Trophoblast cell (in vitro differentiated cells and primary cell): ENCODE results near the gene DCC.

Experiments
- DNase-seq, 2 donors: peaks; one replicate each; pipeline ENCODE4 v3.0.0-alpha.2; 2016
- H2AFZ ChIP-seq: 2 replicates; pipeline ENCODE4 v1.6.1; 2013; ENCODE audit warnings: low read length, moderate library complexity, mild to moderate bottlenecking; ENCODE audit not compliant: insufficient read depth, poor library complexity
- H2AK5ac ChIP-seq: 2 replicates; pipeline ENCODE4 v1.6.1; 2013; ENCODE audit warnings: mild to moderate bottlenecking, low read length
- H2BK120ac ChIP-seq: 2 replicates; pipeline ENCODE4 v1.6.1; 2013; ENCODE audit warnings: low read length, mild to moderate bottlenecking, moderate library complexity; ENCODE audit not compliant: insufficient read depth, poor library complexity
- H2BK12ac ChIP-seq: 2 replicates; pipeline ENCODE4 v1.6.1; 2013; ENCODE audit warnings: mild to moderate bottlenecking, low read length, moderate library complexity
- H2BK5ac ChIP-seq: 2 replicates; pipeline ENCODE4 v1.6.1; 2013; ENCODE audit warnings: low read length, low read depth, moderate library complexity, mild to moderate bottlenecking; ENCODE audit not compliant: poor library complexity
- H3K14ac ChIP-seq: 2 replicates; pipeline ENCODE4 v1.6.1; 2013; ENCODE audit warnings: mild to moderate bottlenecking, low read length
- H3K18ac ChIP-seq: 2 replicates; pipeline ENCODE4 v1.6.1; 2013; ENCODE audit warnings: mild to moderate bottlenecking, low read length
- H3K23ac ChIP-seq: 2 replicates; pipeline ENCODE4 v1.6.1; 2013; ENCODE audit warnings: low read length
- H3K27ac ChIP-seq: 2 replicates; pipeline ENCODE4 v1.5.1; 2013; ENCODE audit warnings: low read depth, mild to moderate bottlenecking, inconsistent platforms, low read length, moderate library complexity
- H3K27me3 ChIP-seq: 2 replicates; pipeline ENCODE4 v1.6.1; 2013; ENCODE audit warnings: inconsistent platforms, mild to moderate bottlenecking, low read length, moderate library complexity; ENCODE audit not compliant: insufficient read depth
- H3K36me3 ChIP-seq, 2 experiments: 1 replicate in 1 of 2; 2 replicates in 1 of 2; pipeline ENCODE4 v1.6.1; 2013; ENCODE audit warnings: low read length in 2 of 2, mild to moderate bottlenecking in 2 of 2, moderate library complexity in 1 of 2; ENCODE audit not compliant: insufficient read depth in 2 of 2, control insufficient read depth in 1 of 2
- H3K4ac ChIP-seq: 2 replicates; pipeline ENCODE4 v1.6.1; 2013; ENCODE audit warnings: low read depth, mild to moderate bottlenecking, low read length, moderate library complexity
- H3K4me1 ChIP-seq, 2 experiments: 1 replicate in 1 of 2; 2 replicates in 1 of 2; pipeline ENCODE4 v1.6.1; 2013; ENCODE audit warnings: low read length in 2 of 2, mild to moderate bottlenecking in 2 of 2, moderate library complexity in 1 of 2; ENCODE audit not compliant: insufficient read depth in 2 of 2, control insufficient read depth in 1 of 2
- H3K4me2 ChIP-seq: 2 replicates; pipeline ENCODE4 v1.6.1; 2013; ENCODE audit warnings: inconsistent platforms, mild to moderate bottlenecking, low read length, moderate library complexity
- H3K4me3 ChIP-seq: 2 replicates; pipeline ENCODE4 v1.5.1; 2013; ENCODE audit warnings: mild to moderate bottlenecking, low read depth, low read length, inconsistent platforms
- H3K79me1 ChIP-seq: one replicate; pipeline ENCODE4 v1.6.1; 2013; ENCODE audit warnings: low read length
- H3K79me2 ChIP-seq: 2 replicates; pipeline ENCODE4 v1.6.1; 2013; ENCODE audit warnings: low read length, mild to moderate bottlenecking; ENCODE audit not compliant: control insufficient read depth, insufficient read depth, poor library complexity
- H3K9ac ChIP-seq: 2 replicates; pipeline ENCODE4 v1.6.1; 2013; ENCODE audit warnings: mild to moderate bottlenecking, low read length
- H3K9me3 ChIP-seq: 2 replicates; pipeline ENCODE4 v1.6.1; 2013; ENCODE audit warnings: low read depth, mild to moderate bottlenecking, control low read depth, inconsistent platforms, low read length; ENCODE audit not compliant: insufficient read depth
- H4K12ac ChIP-seq: 2 replicates; pipeline ENCODE4 v1.6.1; 2013; ENCODE audit warnings: low read depth, mild to moderate bottlenecking, low read length, moderate library complexity
- H4K8ac ChIP-seq: 2 replicates; pipeline ENCODE4 v1.6.1; 2013; ENCODE audit warnings: low read depth, mild to moderate bottlenecking, low read length, moderate library complexity
- H4K91ac ChIP-seq: one replicate; pipeline ENCODE4 v1.6.1; 2013; ENCODE audit warnings: low read depth, mild to moderate bottlenecking, low read length, moderate library complexity
- WGBS: extraction: QIAGEN DNeasy Blood & Tissue Kit; methylation state at CpG from one replicate; pipeline ENCODE4 v1.1.7; 2013; ENCODE audit warnings: missing lambda C conversion rate; ENCODE audit not compliant: insufficient read length, insufficient coverage; ENCODE audit errors: extremely low coverage; 5-methylcytosine and 5-hydroxymethylcytosine counted together

Gene DCC

DNA sequence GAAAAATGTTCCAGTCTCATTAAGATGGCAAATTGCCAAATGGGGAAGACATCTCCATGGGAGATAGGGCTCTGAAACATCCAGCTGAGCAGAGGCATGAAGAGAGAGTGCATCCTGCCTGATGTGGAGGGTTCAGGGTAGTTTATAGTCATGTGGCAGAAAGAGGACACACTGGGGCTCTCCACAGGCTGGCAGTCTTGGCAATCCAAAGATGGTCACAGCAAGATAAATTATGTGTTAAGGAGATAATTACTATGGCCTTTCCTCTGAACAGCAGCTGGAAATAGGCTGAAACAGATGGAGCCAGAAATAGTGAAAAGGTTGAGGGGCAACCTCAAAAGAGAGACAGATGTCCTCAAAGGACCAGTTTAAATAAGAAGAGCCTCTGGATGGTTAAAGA, 97.2 kb downstream of the DCC start:
- Histone ChIP-seq H2BK12ac (no peak overlapping the region), H3K4ac (no peak overlapping the region), H4K91ac (no peak overlapping the region), H3K27ac (no peak overlapping the region), H2BK5ac (no peak overlapping the region), H4K12ac (no peak overlapping the region), H3K18ac (no peak overlapping the region), H2AFZ (no peak overlapping the region), H3K4me1 (no peaks in the 10 kb centered on the region), H3K9ac (no peak overlapping the region), H4K8ac (no peak overlapping the region), H3K14ac (no peak overlapping the region), H2AK5ac (no peak overlapping the region), H2BK120ac (no peak overlapping the region), H3K4me2 (no peak overlapping the region), H3K79me2 (no peaks in the 10 kb centered on the region), H3K36me3 (no peaks in the 10 kb centered on the region), H3K79me1 (no peaks in the 10 kb centered on the region), H3K23ac (no peak overlapping the region), H3K9me3 (no peaks in the 10 kb centered on the region), H3K27me3 (no peaks in the 10 kb centered on the region), H3K4me3 (no peak overlapping the region)
- DNase-seq, result no peak

DNA sequence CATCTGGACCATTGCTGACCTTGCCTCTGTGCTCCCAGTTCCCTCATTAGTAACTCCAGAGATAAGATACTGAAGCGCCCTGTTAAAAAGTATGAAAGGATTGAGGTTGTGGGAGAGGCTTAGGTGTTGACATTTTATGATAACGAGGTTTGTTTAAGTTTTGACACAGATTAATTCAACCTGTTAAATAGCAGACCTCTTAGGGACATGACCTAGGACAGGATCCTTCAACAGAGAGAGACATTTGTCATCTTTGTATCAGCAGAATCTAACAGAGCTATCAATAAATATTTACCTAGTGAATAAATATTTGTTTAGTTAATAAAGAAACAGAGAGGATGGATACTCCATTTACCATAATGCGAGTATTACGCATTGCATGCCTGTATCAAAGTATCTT, 99.5 kb downstream of the DCC start:
- no peak overlapping the region for H2AFZ ChIP-seq
- H3K27ac ChIP-seq, result no peak overlapping the region
- H3K9me3 ChIP-seq, result no peaks in the 10 kb centered on the region
- no peak overlapping the region for H3K23ac ChIP-seq
- no peak overlapping the region for H3K4me3 ChIP-seq
- H3K27me3 ChIP-seq, result no peaks in the 10 kb centered on the region
- no peak overlapping the region for H4K91ac ChIP-seq
- no peak overlapping the region for H2BK5ac ChIP-seq
- H3K79me2 ChIP-seq, result no peaks in the 10 kb centered on the region
- no peak overlapping the region for H3K9ac ChIP-seq
- no peaks in the 10 kb centered on the region for H3K79me1 ChIP-seq
- no peak for DNase-seq
- no peak overlapping the region for H3K18ac ChIP-seq
- no peak overlapping the region for H4K12ac ChIP-seq
- no peak overlapping the region for H3K14ac ChIP-seq
- H2BK12ac ChIP-seq, result no peak overlapping the region
- H3K4me1 ChIP-seq, result no peaks in the 10 kb centered on the region
- no peak overlapping the region for H2BK120ac ChIP-seq
- no CpG with 5 or more reads among the region's 4 CpGs for WGBS
- H3K4ac ChIP-seq, result no peak overlapping the region
- H3K36me3 ChIP-seq, result no peaks in the 10 kb centered on the region
- no peak overlapping the region for H4K8ac ChIP-seq
- no peak overlapping the region for H2AK5ac ChIP-seq
- no peak overlapping the region for H3K4me2 ChIP-seq

- no peaks in the 10 kb centered on the region for H3K9me3 ChIP-seq
- no peak overlapping the region for H3K18ac ChIP-seq
- no peaks in the 10 kb centered on the region for H3K27me3 ChIP-seq
- no peaks in the 10 kb centered on the region for H3K79me2 ChIP-seq
- H3K4me1 ChIP-seq, result no peaks in the 10 kb centered on the region
- no peak overlapping the region for H4K8ac ChIP-seq
- no peak overlapping the region for H3K4ac ChIP-seq
- H2BK12ac ChIP-seq, result no peak overlapping the region
- H3K79me1 ChIP-seq, result no peaks in the 10 kb centered on the region
- no peak overlapping the region for H4K91ac ChIP-seq
- no peak overlapping the region for H3K9ac ChIP-seq
- H2BK120ac ChIP-seq, result no peak overlapping the region
- no peaks in the 10 kb centered on the region for H3K36me3 ChIP-seq
- no peak overlapping the region for H2BK5ac ChIP-seq
- H3K4me3 ChIP-seq, result no peak overlapping the region
- no peak overlapping the region for H3K27ac ChIP-seq
- H2AFZ ChIP-seq, result no peak overlapping the region
- H3K4me2 ChIP-seq, result no peak overlapping the region
- H2AK5ac ChIP-seq, result no peak overlapping the region
- H3K14ac ChIP-seq, result no peak overlapping the region
- no peak overlapping the region for H3K23ac ChIP-seq
- no peak for DNase-seq
- H4K12ac ChIP-seq, result no peak overlapping the region
These were observed 101.8 kb downstream of the DCC start for GRCh38 chr18:52441794-52442193.

GRCh38 chr18:52442686-52443085, 102.7 kb downstream of the DCC start:
- H2BK12ac ChIP-seq, result no peak overlapping the region
- no peak overlapping the region for H2BK120ac ChIP-seq
- DNase-seq, result no peak
- H3K79me2 ChIP-seq, result no peaks in the 10 kb centered on the region
- H4K8ac ChIP-seq, result no peak overlapping the region
- H3K4me1 ChIP-seq, result no peaks in the 10 kb centered on the region
- H3K4me3 ChIP-seq, result no peak overlapping the region
- no peak overlapping the region for H2AK5ac ChIP-seq
- no peak overlapping the region for H2AFZ ChIP-seq
- no peak overlapping the region for H3K18ac ChIP-seq
- no peak overlapping the region for H2BK5ac ChIP-seq
- no peak overlapping the region for H3K4me2 ChIP-seq
- no peak overlapping the region for H3K27ac ChIP-seq
- no peak overlapping the region for H4K12ac ChIP-seq
- no peak overlapping the region for H3K9ac ChIP-seq
- H3K79me1 ChIP-seq, result no peaks in the 10 kb centered on the region
- H3K14ac ChIP-seq, result no peak overlapping the region
- no peak overlapping the region for H3K4ac ChIP-seq
- H3K9me3 ChIP-seq, result no peaks in the 10 kb centered on the region
- H3K36me3 ChIP-seq, result no peaks in the 10 kb centered on the region
- no peak overlapping the region for H4K91ac ChIP-seq
- H3K23ac ChIP-seq, result no peak overlapping the region
- H3K27me3 ChIP-seq, result no peaks in the 10 kb centered on the region
- no CpG with 5 or more reads among the region's 2 CpGs for WGBS

DNA sequence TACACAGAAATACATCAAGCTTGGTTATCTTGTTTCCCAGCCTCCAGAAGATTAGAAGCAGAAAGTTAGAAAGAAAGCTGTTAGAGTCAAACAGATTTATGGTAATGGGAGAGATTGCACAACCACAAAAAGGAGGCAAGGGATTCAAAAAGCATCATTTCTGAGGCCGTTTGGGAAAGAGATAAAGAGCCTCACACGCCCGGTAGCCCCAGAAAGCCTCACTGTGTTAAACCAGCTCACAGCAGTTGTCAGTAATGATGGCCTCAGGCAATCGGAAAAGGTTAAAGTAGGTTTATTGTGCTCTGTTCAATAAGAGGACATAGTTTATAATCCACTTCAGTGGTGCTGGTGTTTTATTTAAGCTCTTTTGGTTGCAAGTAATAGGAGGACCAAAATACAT, 111.3 kb downstream of the DCC start:
- no peaks in the 10 kb centered on the region for H3K79me1 ChIP-seq
- no peak overlapping the region for H3K27ac ChIP-seq
- H3K79me2 ChIP-seq, result no peaks in the 10 kb centered on the region
- no peak overlapping the region for H2BK120ac ChIP-seq
- no peak overlapping the region for H4K12ac ChIP-seq
- no peak overlapping the region for H3K9ac ChIP-seq
- no peaks in the 10 kb centered on the region for H3K4me1 ChIP-seq
- no peak overlapping the region for H3K23ac ChIP-seq
- H2BK5ac ChIP-seq, result no peak overlapping the region
- H3K4me3 ChIP-seq, result no peak overlapping the region
- no peak overlapping the region for H4K91ac ChIP-seq
- no peak overlapping the region for H3K18ac ChIP-seq
- H3K4me2 ChIP-seq, result no peak overlapping the region
- peaks cover 1% of the 10 kb centered on the region for H3K9me3 ChIP-seq
- no peaks in the 10 kb centered on the region for H3K27me3 ChIP-seq
- H3K4ac ChIP-seq, result no peak overlapping the region
- no peak overlapping the region for H3K14ac ChIP-seq
- no peaks in the 10 kb centered on the region for H3K36me3 ChIP-seq
- H2AK5ac ChIP-seq, result no peak overlapping the region
- H2BK12ac ChIP-seq, result no peak overlapping the region
- no peak for DNase-seq
- no peak overlapping the region for H4K8ac ChIP-seq
- H2AFZ ChIP-seq, result no peak overlapping the region
- WGBS, result no CpG with 5 or more reads among the region's 4 CpGs
